Measurements from ENCODE around the gene GSN. TPM values are rescaled to one million over a fixed set of nuclear protein-coding genes. Genes with fewer than 3 reads are reported as not detected.

The GSN gene
- total and polyA plus RNA-seq, 2 of the 8 experiments (the other 6 are each of a cell fraction or from before 2014, with no cell fraction given): 52.3 to 94.5 TPM

- Histone ChIP-seq H2BK5ac (ENCODE audit: low read depth, low read length) (no peak overlapping the region), H3K79me1 (ENCODE audit: low read depth, low read length) (no peaks in the 10 kb centered on the region), H4K20me1 (replicated peaks in 1 of 2; ENCODE audit: control insufficient read depth in 1 of 2, insufficient read depth in 2 of 2, low read length in 2 of 2) (no peaks in the 10 kb centered on the region), H2AFZ (ENCODE audit: low read length) (no peak overlapping the region), H3K27ac (ENCODE audit: low read depth, low read length) (no peak overlapping the region), H4K8ac (ENCODE audit: extremely low read depth, insufficient read depth, low read length) (no peak overlapping the region), H3K56ac (replicated peaks; ENCODE audit: insufficient read length, low read depth, low read length) (no peak overlapping the region), H2BK120ac (replicated peaks; ENCODE audit: low read depth, low read length) (no peak overlapping the region), H2BK20ac (ENCODE audit: low read length) (no peak overlapping the region), H3K18ac (ENCODE audit: extremely low read depth, low read length) (no peak overlapping the region), H3K4me2 (ENCODE audit: insufficient read depth in 1 of 2, low read depth in 2 of 2, low read length in 2 of 2) (no peak overlapping the region), H3K14ac (ENCODE audit: insufficient read length) (no peak overlapping the region), H3K36me3 (ENCODE audit: control insufficient read depth in 2 of 4, insufficient read depth in 4 of 4, low read length in 3 of 4) (no peaks in the 10 kb centered on the region), H3K9ac (replicated peaks in 1 of 4; ENCODE audit: extremely low read depth in 1 of 4, low read depth in 3 of 4, low read length in 3 of 4) (no peak overlapping the region), H3K27me3 (replicated peaks in 1 of 4; ENCODE audit: control insufficient read depth in 3 of 4, extremely low read depth in 1 of 4, insufficient read depth in 3 of 4, low read length in 3 of 4) (peaks cover 0 to 2% (median 0%) of the 10 kb centered on the region in 4 experiments; a peak in 3 of 7 replicates), H3K79me2 (ENCODE audit: control insufficient read depth in 1 of 2, insufficient read depth in 2 of 2, low read length in 2 of 2) (no peaks in the 10 kb centered on the region), H3K4me1 (replicated peaks in 1 of 4; ENCODE audit: control insufficient read depth in 3 of 4, insufficient read depth in 4 of 4, low read length in 3 of 4) (peaks cover 0 to 3% (median 0%) of the 10 kb centered on the region in 4 experiments; a peak in 1 of 7 replicates), H3K23ac (ENCODE audit: insufficient read length) (no peak overlapping the region), H3K4me3 (ENCODE audit: extremely low read depth in 1 of 4, insufficient read depth in 2 of 4, low read depth in 3 of 4, low read length in 4 of 4) (no peak overlapping the region), H3K9me3 (ENCODE audit: insufficient read depth in 2 of 2, low read depth in 1 of 2, low read length in 1 of 2) (no peaks in the 10 kb centered on the region), H3K4ac (replicated peaks; ENCODE audit: insufficient read length, low read depth, low read length) (no peak overlapping the region), H2AK5ac (ENCODE audit: low read depth, low read length) (no peak overlapping the region), H2BK12ac (ENCODE audit: low read depth, low read length) (no peak overlapping the region), H2BK15ac (ENCODE audit: low read length) (no peak overlapping the region), H4K5ac (ENCODE audit: insufficient read length, low read depth, low read length) (no peak overlapping the region), H4K91ac (replicated peaks; ENCODE audit: insufficient read length, low read length) (no peak overlapping the region), H3K23me2 (ENCODE audit: low read depth, low read length) (no peaks in the 10 kb centered on the region)
- DNase-seq (ENCODE audit: low read depth in 1 of 2, low spot score in 2 of 2) (no peak), FAIRE-seq (no peak)
- ChIA-PET POLR2A (ENCODE audit: partially characterized antibody) (interaction anchor here (0.8 kb wide), 1 partner anchor 43 kb away, joined by 4 read pairs; no protein-coding TSS in a partner anchor), CTCF (ENCODE audit: partially characterized antibody) (interaction anchor here (0.5 to 3.1 kb wide), 14 partner anchors 8 to 152 kb away, joined by 3 to 17 read pairs (median 4); no protein-coding TSS in a partner anchor)
- TF ChIP-seq CEBPB (IDR thresholded peaks at IDR 0.05; ENCODE audit: low read depth, low read length): peak; percentile 49; the same call in 1 of the 2 replicates
- TF ChIP-seq BRCA1 (IDR thresholded peaks at IDR 0.05; ENCODE audit: low read depth, low read length): no peak
- no peak for TF ChIP-seq EZH2 (IDR thresholded peaks at IDR 0.05; ENCODE audit: low read depth, low read length, severe bottlenecking)
- no peak for TF ChIP-seq CTBP2 (IDR thresholded peaks at IDR 0.05; ENCODE audit: borderline replicate concordance, insufficient read depth, insufficient read length, low read length)
- 89% methylated on average over 11 of the region's 11 CpGs; no CpG with 5 or more reads in 1 of the 2 experiments for WGBS, 2 experiments (ENCODE audit: extremely low coverage in 1 of 2, insufficient coverage in 1 of 2, insufficient read length in 1 of 2, insufficient replicate concordance in 2 of 2, low coverage in 1 of 2, low lambda C conversion rate in 2 of 2, missing lambda C conversion rate in 1 of 2)
Observed at GRCh38 chr9:121233906-121234831, 33.8 kb upstream of the GSN start.

Measured in H1 (cell line).